Lower leg skin (tissue), 3 donors: ENCODE results near the gene GJB4.

Experiments
- CTCF ChIP-seq, 3 donors: fragments of 450-650 bp; IDR thresholded peaks; one replicate each; pipeline ENCODE4 v1.5.1; 2016; ENCODE audit warnings: antibody characterized with exemption in 3 of 3, mild to moderate bottlenecking in 3 of 3, moderate library complexity in 2 of 3
- POLR2A ChIP-seq, 2 donors: fragments of 450-650 bp; IDR thresholded peaks; one replicate each; pipeline ENCODE4 v1.6.1; 2016 to 2017; ENCODE audit warnings: antibody characterized with exemption in 2 of 2, mild to moderate bottlenecking in 1 of 2, moderate library complexity in 1 of 2

- TF ChIP-seq CTCF (IDR thresholded peaks at IDR 0.05) (no peak), POLR2A (IDR thresholded peaks at IDR 0.05) (no peak)
Observed at GRCh38 chr1:34768856-34769255, 9.3 kb downstream of the GJB4 start.
